Activated CD4-positive, alpha-beta T cell treated with anti-CD3 and anti-CD28 coated beads for 1 hour (primary cell): Measurements from ENCODE around the gene GNRHR.

Experiments used
- DNase-seq: peaks from one replicate; pipeline ENCODE4 v3.0.0-alpha.2; 2020

The GNRHR gene

DNA sequence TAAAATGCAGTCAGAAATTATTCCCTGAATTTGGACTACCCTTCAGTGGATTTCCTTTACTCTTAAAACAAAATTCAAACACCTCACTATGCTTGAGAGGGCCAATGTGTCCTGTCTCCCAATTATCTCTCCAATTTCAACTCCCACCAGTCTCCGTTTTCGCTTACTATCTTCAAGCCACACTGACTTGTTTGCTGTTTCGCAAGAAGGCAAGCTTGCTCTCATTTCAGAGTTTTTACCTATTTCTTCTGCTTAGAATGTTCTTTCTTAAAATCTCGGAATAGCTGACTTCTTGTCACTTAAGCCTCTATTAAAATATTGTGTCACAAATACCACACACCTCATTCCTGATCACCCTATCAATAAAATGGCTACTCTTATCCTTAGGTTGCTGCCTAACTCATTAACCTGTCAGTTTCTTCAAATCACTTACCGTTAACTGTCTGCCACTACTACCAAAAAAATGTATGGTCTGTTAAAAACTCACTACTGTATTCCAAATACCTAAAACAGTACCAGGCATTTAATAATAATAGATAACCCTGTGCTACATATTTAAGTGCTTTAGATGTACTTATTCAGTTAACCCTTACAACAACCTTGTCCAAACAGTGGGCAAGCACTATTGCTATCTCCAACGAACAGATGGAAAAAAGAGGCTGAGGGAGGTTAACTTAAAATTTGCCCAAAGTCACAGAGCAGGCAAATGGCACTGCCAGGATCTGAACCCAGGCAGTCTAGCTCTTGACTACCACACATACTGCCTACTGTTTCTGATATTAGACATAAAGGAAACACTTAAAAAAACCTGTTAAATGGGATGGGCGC is 56.1 kb downstream of the GNRHR start:
- DNase-seq: no peak

DNA sequence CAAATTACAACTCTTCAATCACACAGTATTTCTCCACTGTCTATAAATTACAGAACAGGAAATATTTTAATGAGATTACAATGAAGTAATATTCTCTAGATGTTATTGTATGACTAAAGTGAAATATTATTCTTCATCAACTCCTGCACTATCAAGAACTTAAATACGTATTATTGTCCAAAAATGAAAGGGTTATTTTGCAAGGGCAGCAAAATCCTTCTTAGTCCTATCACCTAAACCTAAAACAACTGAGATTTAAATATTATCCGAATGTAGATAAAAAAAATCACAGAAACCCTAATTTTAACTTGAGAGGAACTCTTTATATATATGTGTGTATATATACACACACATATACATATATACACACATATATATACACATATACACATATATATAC is 58.1 kb downstream of the GNRHR start:
- no peak for DNase-seq

DNA sequence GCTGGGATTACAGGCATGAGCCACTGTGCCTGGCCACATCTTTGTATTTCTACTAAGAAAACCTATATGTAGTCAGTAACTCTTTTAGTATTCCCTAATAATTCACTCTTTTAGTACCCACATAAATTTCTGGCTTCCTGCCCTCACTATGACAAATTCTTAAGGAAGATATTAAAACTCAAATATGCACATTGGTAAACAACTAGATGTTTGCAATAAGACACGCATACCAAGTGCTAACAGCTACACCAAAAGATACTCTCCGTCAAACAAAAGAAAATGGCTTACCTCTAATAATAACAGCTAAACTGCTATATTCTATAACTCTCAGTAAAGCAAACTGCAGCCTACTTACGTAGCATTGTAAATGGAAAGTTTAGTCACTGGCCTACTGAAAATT is 59.5 kb downstream of the GNRHR start:
- DNase-seq: no peak

- DNase-seq: no peak
These were observed 62.9 kb downstream of the GNRHR start for GRCh38 chr4:67691328-67691727.
